Keratinocyte (primary cell): ENCODE data around the gene HIGD2A.

Experiments used
- CTCF ChIP-seq, 3 experiments: IDR thresholded peaks in 1 of 3; conservative IDR thresholded peaks in 1 of 3; optimal IDR thresholded peaks in 1 of 3; 2 replicates in 2 of 3; 3 replicates in 1 of 3; pipeline versions ENCODE3 to v1.5.1; 2011; ENCODE audit warnings: low read length in 3 of 3, mild to moderate bottlenecking in 3 of 3, moderate library complexity in 2 of 3, control low read depth in 1 of 3, inconsistent platforms in 1 of 3; ENCODE audit not compliant: insufficient read depth in 2 of 3; ENCODE audit errors: extremely low read depth in 1 of 3
- EZH2 ChIP-seq: IDR thresholded peaks from one replicate; pipeline ENCODE4 v1.6.1; 2012; ENCODE audit warnings: inconsistent platforms, mild to moderate bottlenecking, low read length, moderate library complexity

GRCh38 chr5:176356179-176356566, 32.4 kb upstream of the HIGD2A start:
- TF ChIP-seq CTCF (optimal IDR thresholded peaks at IDR 0.05 in 1 of 3, IDR thresholded peaks at IDR 0.05 in 1 of 3, conservative IDR thresholded peaks at IDR 0.05 in 1 of 3; ENCODE audit: extremely low read depth in 1 of 3, insufficient read depth in 2 of 3, low read length in 3 of 3) (no peak), EZH2 (no peak)
